Psoas muscle (tissue), 8 donors: ENCODE measurements around the gene CFAP157. TPM values are rescaled to one million over a fixed set of nuclear protein-coding genes. Genes with fewer than 3 reads are reported as not detected.

Source experiments
- ATAC-seq, 4 donors: fragments of 200-7000 bp; cut with Tn5 transposase; one replicate each; pipeline ENCODE4 v1.9.1; 2020; ENCODE audit warnings: moderate library complexity in 3 of 4, mild to moderate bottlenecking in 2 of 4
- DNase-seq, 2 donors: peaks; one replicate each; pipeline ENCODE4 v3.0.0-alpha.2; 2020
- H3K27ac ChIP-seq: fragments of 200-600 bp; one replicate; pipeline ENCODE4 v1.8.0; 2022
- H3K27me3 ChIP-seq, 3 donors: fragments of 200-600 bp in 1 of 3; one replicate each; pipeline versions ENCODE4 v1.6.1 to v1.8.0; 2013 to 2022; ENCODE audit warnings: low read length in 2 of 3, mild to moderate bottlenecking in 2 of 3, moderate library complexity in 1 of 3; ENCODE audit not compliant: insufficient read depth in 3 of 3
- H3K36me3 ChIP-seq, 2 donors: fragments of 200-600 bp in 1 of 2; one replicate each; pipeline versions ENCODE4 v1.6.1 to v1.8.0; 2013 to 2022; ENCODE audit warnings: low read depth in 1 of 2, mild to moderate bottlenecking in 1 of 2, moderate library complexity in 1 of 2; ENCODE audit not compliant: insufficient read depth in 1 of 2
- H3K4me1 ChIP-seq: fragments of 200-600 bp; one replicate; pipeline ENCODE4 v1.8.0; 2022
- H3K4me3 ChIP-seq: fragments of 200-600 bp; one replicate; pipeline ENCODE4 v1.8.0; 2022; ENCODE audit warnings: mild to moderate bottlenecking
- H3K9me3 ChIP-seq: fragments of 200-600 bp; one replicate; pipeline ENCODE4 v1.8.0; 2022
- CTCF ChIP-seq: fragments of 200-600 bp; IDR thresholded peaks from one replicate; pipeline ENCODE4 v1.8.0; 2022; ENCODE audit warnings: antibody characterized with exemption
- WGBS, 3 donors: extraction: QIAGEN DNeasy Blood & Tissue Kit; methylation state at CpG; one replicate each; pipeline versions ENCODE4 v1.1.6 to v1.1.7; 2013; 5-methylcytosine and 5-hydroxymethylcytosine counted together
- intact Hi-C, 2 donors: fragments of 100-400 bp; cut with DNase I; formaldehyde crosslinking; loops; one replicate each; pipeline versions ENCODE4 v1.11.0 to v1.14.2; 2022
- polyA plus RNA-seq, 3 donors: library from polyadenylated mRNA; stranded (reverse); fragments of 200-250 nt; gene quantifications; one replicate each; pipeline ENCODE4 v1.2.3, GENCODE V29; 2013
- total RNA-seq, 4 donors: library from RNA; stranded (reverse); fragmentation: NEBNext Ultra II Directional in 2 of 4; extraction: Animal tissue kit (Norgen Biotek cat#: 25700) in 2 of 4; gene quantifications; one replicate each; pipeline versions ENCODE4 v1.2.1 to v1.2.4, GENCODE V29; 2021 to 2023
- donor health status: healthy with polysubstance abuse.
- donor health status: DM: no; HTN: no; CAD: no; lungs with moderate emphysema.
- donor health status: Bipolar disorder and iron deficiency.
- donor health status: healthy.
- donor health status: DM: yes; HTN: yes; CAD: no.
- donor health status: DM: no; HTN: no; CAD: no.
- donor health status: DM: no; HTN: no; CAD: no.
- donor health status: DM: yes; HTN: yes; CAD: no.

Gene CFAP157
- total and polyA plus RNA-seq, 7 donors, result 0.10 to 0.34 (median 0.23) TPM; not detected in 3

GRCh38 chr9:127686461-127687393 is 20.1 kb upstream of the CFAP157 start:
- WGBS, 3 donors, result 67 to 87% (median 68%) methylated on average over 6 of the region's 6 CpGs
- H3K27me3 ChIP-seq, result no peaks in the 10 kb centered on the region
- peak in 3 of 4 donors; percentile 23 to 46 (median 34) for ATAC-seq
- no peak overlapping the region for H3K4me3 ChIP-seq
- peaks cover 0 to 29% of the 10 kb centered on the region in 2 donors for H3K36me3 ChIP-seq
- DNase-seq, result no peak
- H3K4me1 ChIP-seq, result peaks cover 10% of the 10 kb centered on the region
- no peaks in the 10 kb centered on the region for H3K9me3 ChIP-seq
- intact Hi-C loops, result no loop called here
- H3K27ac ChIP-seq, result peak overlapping the region; percentile 36
- no peak for TF ChIP-seq CTCF

- H3K9me3 ChIP-seq, result no peaks in the 10 kb centered on the region
- no peaks in the 10 kb centered on the region for H3K4me1 ChIP-seq
- 92 to 94% (median 93%) methylated on average over 13 of the region's 13 CpGs for WGBS, 3 donors
- no peaks in the 10 kb centered on the region for H3K27me3 ChIP-seq
- H3K4me3 ChIP-seq, result no peak overlapping the region
- ATAC-seq (no peak), DNase-seq (no peak)
- H3K36me3 ChIP-seq, result peaks cover 0 to 23% of the 10 kb centered on the region in 2 donors
- intact Hi-C loops, result no loop called here
- TF ChIP-seq CTCF, result no peak
- no peak overlapping the region for H3K27ac ChIP-seq
Observed at GRCh38 chr9:127689329-127690000, 17.3 kb upstream of the CFAP157 start.

- no peak for DNase-seq
- Histone ChIP-seq H3K4me3 (no peak overlapping the region), H3K4me1 (no peaks in the 10 kb centered on the region), H3K9me3 (no peaks in the 10 kb centered on the region), H3K27ac (no peak overlapping the region), H3K36me3 (peaks cover 0 to 20% of the 10 kb centered on the region in 2 donors), H3K27me3 (no peaks in the 10 kb centered on the region)
- ATAC-seq, result no peak
- intact Hi-C loops, result no loop called here
- WGBS, 3 donors, result 94 to 96% (median 94%) methylated on average over 10 of the region's 10 CpGs
- no peak for TF ChIP-seq CTCF
Observed at GRCh38 chr9:127690735-127691134, 16.1 kb upstream of the CFAP157 start.

GRCh38 chr9:127692071-127692470 is 14.7 kb upstream of the CFAP157 start:
- no peak overlapping the region for H3K4me3 ChIP-seq
- H3K4me1 ChIP-seq, result no peaks in the 10 kb centered on the region
- TF ChIP-seq CTCF, result no peak
- H3K27me3 ChIP-seq, result no peaks in the 10 kb centered on the region
- WGBS, 3 donors, result 83 to 87% (median 87%) methylated on average over 20 of the region's 20 CpGs
- peaks cover 0 to 20% of the 10 kb centered on the region in 2 donors for H3K36me3 ChIP-seq
- no peak for ATAC-seq
- H3K9me3 ChIP-seq, result no peaks in the 10 kb centered on the region
- no peak overlapping the region for H3K27ac ChIP-seq
- DNase-seq, result no peak
- intact Hi-C loops, result no loop called here
